GM06990 (cell line): ENCODE data around the gene FOXO6.
A peak's percentile ranks its signal among the peaks of the same experiment; 100 is the strongest.

Experiments
- DNase-seq: peaks from one replicate; pipeline ENCODE4 v3.0.0-alpha.2; 2011; ENCODE audit not compliant: insufficient read length; ENCODE audit errors: extremely low read depth
- H3K27me3 ChIP-seq: replicated peaks from 2 replicates; pipeline ENCODE4 v1.6.0; 2011; ENCODE audit warnings: low read length; ENCODE audit not compliant: control insufficient read depth, insufficient read depth
- H3K36me3 ChIP-seq: 2 replicates; pipeline ENCODE4 v1.5.1; 2011; ENCODE audit warnings: low read length; ENCODE audit not compliant: control insufficient read depth, insufficient read depth
- H3K4me3 ChIP-seq: replicated peaks from 2 replicates; pipeline ENCODE4 v1.5.1; 2011; ENCODE audit warnings: low read depth, mild to moderate bottlenecking, control low read depth, low read length
- CTCF ChIP-seq: IDR thresholded peaks from 2 replicates; pipeline ENCODE4 v1.5.1; 2011; ENCODE audit warnings: low read length, control low read depth, mild to moderate bottlenecking, inconsistent platforms; ENCODE audit not compliant: insufficient read depth, poor library complexity, severe bottlenecking

The FOXO6 gene

GRCh38 chr1:41361495-41362356 is 492 bp downstream of the FOXO6 start:
- peak overlapping the region; percentile 44 for H3K4me3 ChIP-seq
- DNase-seq: peak; percentile 35
- H3K36me3 ChIP-seq: no peaks in the 10 kb centered on the region
- H3K27me3 ChIP-seq: peaks cover under 1% of the 10 kb centered on the region
- no peak for TF ChIP-seq CTCF

- no peak overlapping the region; the same call in 1 of the 2 replicates for H3K4me3 ChIP-seq
- no peaks in the 10 kb centered on the region for H3K36me3 ChIP-seq
- H3K27me3 ChIP-seq: peaks cover 2% of the 10 kb centered on the region
- TF ChIP-seq CTCF: no peak
- DNase-seq: no peak
Measured at GRCh38 chr1:41362357-41362721, 1.1 kb downstream of the FOXO6 start.

- no peak for DNase-seq
- H3K27me3 ChIP-seq: peaks cover 2% of the 10 kb centered on the region
- H3K36me3 ChIP-seq: no peaks in the 10 kb centered on the region
- TF ChIP-seq CTCF: no peak
- H3K4me3 ChIP-seq: no peak overlapping the region
Measured at GRCh38 chr1:41362749-41363590, 1.7 kb downstream of the FOXO6 start.

GRCh38 chr1:41363591-41364320 is 2.5 kb downstream of the FOXO6 start:
- no peak for TF ChIP-seq CTCF
- Histone ChIP-seq H3K4me3 (no peak overlapping the region), H3K36me3 (no peaks in the 10 kb centered on the region), H3K27me3 (peaks cover 2% of the 10 kb centered on the region)
- DNase-seq: no peak

- DNase-seq: no peak
- Histone ChIP-seq H3K27me3 (peaks cover 2% of the 10 kb centered on the region), H3K4me3 (no peak overlapping the region), H3K36me3 (no peaks in the 10 kb centered on the region)
- TF ChIP-seq CTCF: no peak
Measured at GRCh38 chr1:41364442-41365319, 3.4 kb downstream of the FOXO6 start.
